Coronary artery (tissue), 2 donors: Measurements from ENCODE around the gene KDM5C.

Experiments
- DNase-seq: peaks from one replicate; pipeline ENCODE4 v3.0.0-alpha.2; 2017; ENCODE audit warnings: low spot score
- H3K27ac ChIP-seq, 2 donors: fragments of 200-600 bp; sonication (generic); one replicate each; pipeline ENCODE4 v1.5.1; 2016 to 2019
- H3K4me3 ChIP-seq: fragments of 200-600 bp; sonication (generic); 2 replicates; pipeline ENCODE4 v1.5.1; 2016; ENCODE audit warnings: mild to moderate bottlenecking, moderate library complexity
- CTCF ChIP-seq: fragments of 200-600 bp; sonication (generic); IDR thresholded peaks from one replicate; pipeline ENCODE4 v1.5.1; 2019; ENCODE audit warnings: antibody characterized with exemption

KDM5C gene

GRCh38 chrX:53194308-53194707, 30.7 kb downstream of the KDM5C start:
- TF ChIP-seq CTCF = no peak
- DNase-seq = no peak
- H3K27ac ChIP-seq = no peak overlapping the region

DNA sequence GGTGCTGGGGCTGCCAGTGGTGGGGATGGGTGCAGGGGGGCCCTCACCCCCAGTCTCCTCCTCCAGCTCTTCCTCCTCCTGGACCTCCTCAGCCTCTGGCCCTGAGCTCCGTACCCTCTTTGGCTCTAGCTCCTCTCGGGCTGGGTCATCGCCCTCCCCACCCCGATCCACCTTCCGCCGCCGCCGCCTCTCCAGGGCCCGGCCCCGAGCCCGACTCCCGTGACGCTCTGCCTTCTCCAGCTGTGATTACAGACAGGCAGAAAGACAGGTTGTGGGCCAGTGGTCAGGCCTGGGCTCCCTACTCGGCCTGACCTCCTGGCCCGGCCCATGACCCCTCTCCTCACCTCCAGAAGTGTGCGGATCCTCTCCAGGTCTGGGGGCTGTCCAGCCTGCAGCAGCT, 31.9 kb downstream of the KDM5C start:
- Histone ChIP-seq H3K4me3 (no peak overlapping the region), H3K27ac (no peak overlapping the region)
- TF ChIP-seq CTCF = no peak
- no peak for DNase-seq

More at GRCh38 chrX:53194308-53194707, 30.7 kb downstream of the KDM5C start:
- no peak overlapping the region for H3K4me3 ChIP-seq

DNA sequence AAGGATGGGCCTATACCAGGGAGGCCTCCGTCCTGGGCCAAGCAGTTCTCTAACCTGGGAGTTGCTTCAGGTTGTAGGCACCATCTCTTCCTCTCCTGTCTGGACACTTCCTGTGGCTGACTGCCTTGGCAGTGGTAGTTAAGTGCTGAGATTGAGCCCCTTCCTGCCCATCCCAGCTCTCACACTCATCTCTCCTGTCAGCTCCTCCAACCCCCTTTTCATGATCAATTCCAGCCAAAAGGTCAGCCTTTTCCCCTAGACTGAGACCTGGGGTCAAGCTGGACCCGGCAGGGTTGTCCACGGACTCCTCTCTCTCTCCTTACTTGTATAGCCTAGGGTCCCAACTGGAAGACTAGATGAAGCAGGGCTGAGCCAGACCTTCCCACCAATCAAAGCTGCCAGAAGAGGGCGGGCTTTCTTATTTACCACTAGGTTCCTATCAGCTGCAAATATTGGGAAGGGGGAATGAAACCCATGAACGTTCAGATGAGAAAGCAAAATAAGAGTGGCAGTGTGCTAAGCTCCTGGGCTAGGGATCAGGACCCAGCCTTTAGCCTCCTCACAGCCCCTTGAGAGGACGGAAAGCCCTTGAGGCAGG, 34.5 kb downstream of the KDM5C start:
- Histone ChIP-seq H3K4me3 (no peak overlapping the region), H3K27ac (no peak overlapping the region)
- TF ChIP-seq CTCF = no peak
- no peak for DNase-seq

DNA sequence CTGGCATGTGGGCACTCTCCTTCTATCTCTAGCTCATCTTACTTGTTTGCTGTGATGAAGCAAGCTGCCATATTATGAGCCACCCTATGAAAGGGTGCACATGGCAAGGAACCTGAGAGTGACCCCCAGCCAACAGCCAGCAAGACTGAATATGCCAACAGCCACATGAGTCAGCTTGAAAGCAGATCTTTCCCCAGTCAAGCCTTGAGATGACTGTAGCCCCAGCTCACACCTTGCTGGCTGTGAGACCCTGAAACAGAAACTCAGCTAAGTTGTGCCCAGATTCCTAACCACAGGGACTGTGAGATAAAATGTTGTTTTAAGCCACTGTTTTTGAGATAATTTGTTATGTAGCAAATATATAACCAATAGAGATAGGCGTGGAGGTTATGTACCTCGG, 36.2 kb downstream of the KDM5C start:
- no peak for TF ChIP-seq CTCF
- no peak overlapping the region for H3K4me3 ChIP-seq
- H3K27ac ChIP-seq = no peak overlapping the region
- no peak for DNase-seq

DNA sequence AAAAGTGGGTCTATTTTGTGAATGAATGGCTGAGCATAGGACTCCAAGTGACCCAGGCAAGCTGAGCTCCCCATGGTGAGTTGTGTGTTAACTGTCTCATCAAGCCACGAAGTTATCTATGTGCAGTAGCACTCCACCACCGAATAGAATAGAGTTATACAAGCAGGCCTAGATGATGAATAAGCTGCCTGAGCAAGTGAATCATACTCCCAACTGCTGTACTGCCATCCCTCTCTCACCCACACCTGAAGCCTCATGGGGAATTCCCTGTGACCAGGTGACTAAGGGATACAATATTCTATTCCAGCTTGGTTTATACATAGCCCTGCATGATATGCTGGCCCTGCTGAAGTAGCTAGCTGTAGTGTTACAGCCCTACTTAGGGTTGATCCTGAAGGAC, 38.7 kb downstream of the KDM5C start:
- Histone ChIP-seq H3K27ac (no peak overlapping the region), H3K4me3 (no peak overlapping the region)
- no peak for DNase-seq
- no peak for TF ChIP-seq CTCF

GRCh38 chrX:53184836-53185235, 40.2 kb downstream of the KDM5C start:
- no peak overlapping the region for H3K4me3 ChIP-seq
- no peak for DNase-seq
- TF ChIP-seq CTCF = no peak
- H3K27ac ChIP-seq = no peak overlapping the region

DNA sequence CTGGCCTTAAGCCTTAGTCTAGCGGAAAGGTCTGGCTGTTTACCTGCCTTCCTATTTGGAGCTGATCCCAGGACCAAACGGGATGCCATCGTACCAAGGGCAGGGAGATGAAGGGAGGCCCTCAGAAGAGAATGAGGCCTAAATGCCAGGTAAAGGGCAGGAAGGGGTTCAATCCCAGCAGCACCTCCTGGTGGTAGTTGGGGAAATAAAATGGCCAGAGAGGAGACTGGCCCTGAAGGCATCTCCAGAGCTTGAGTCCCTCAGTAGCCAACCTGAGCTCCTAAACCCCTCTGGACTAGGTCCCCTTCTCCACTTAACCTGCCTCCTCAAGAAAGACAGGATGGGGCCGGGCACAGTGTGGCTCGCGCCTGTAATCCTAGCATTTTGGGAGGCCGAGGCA, 53.7 kb downstream of the KDM5C start:
- Histone ChIP-seq H3K4me3 (no peak overlapping the region), H3K27ac (no peak overlapping the region)
- DNase-seq = no peak
- no peak for TF ChIP-seq CTCF
